HepG2 (cell line): ENCODE data around the gene TFAP2E. TPM values are rescaled to one million over a fixed set of nuclear protein-coding genes. Genes with fewer than 3 reads are reported as not detected.

Experiments
- CBX1 ChIP-seq: IDR thresholded peaks from one replicate; pipeline ENCODE4 v1.6.1; 2016; ENCODE audit warnings: antibody characterized with exemption, low read depth
- HNRNPUL1 ChIP-seq: fragments of 200-400 bp; formaldehyde crosslinking; IDR thresholded peaks from 2 replicates; pipeline ENCODE4 v1.6.1; 2017; ENCODE audit warnings: low read depth, mild to moderate bottlenecking, low read length, moderate library complexity
- HOXA5 ChIP-seq: sonication (generic); formaldehyde crosslinking; IDR thresholded peaks from 2 replicates; pipeline ENCODE4 v1.4.0; 2020; ENCODE audit warnings: missing genetic modification reagents
- KMT2A ChIP-seq: sonication (generic); formaldehyde crosslinking; IDR thresholded peaks from 2 replicates; pipeline ENCODE4 v1.4.0; 2020; ENCODE audit warnings: missing genetic modification reagents
- MAF1 ChIP-seq: sonication (generic); formaldehyde crosslinking; IDR thresholded peaks from 2 replicates; pipeline ENCODE4 v1.5.0; 2020; ENCODE audit warnings: missing genetic modification reagents, borderline replicate concordance
- PAWR ChIP-seq: sonication (generic); formaldehyde crosslinking; IDR thresholded peaks from 2 replicates; pipeline ENCODE4 v1.4.0; 2020; ENCODE audit warnings: missing genetic modification reagents, mild to moderate bottlenecking, borderline replicate concordance
- U2AF2 ChIP-seq: fragments of 200-400 bp; formaldehyde crosslinking; IDR thresholded peaks from 2 replicates; pipeline ENCODE4 v1.6.1; 2017; ENCODE audit warnings: low read depth, mild to moderate bottlenecking, low read length
- YEATS4 ChIP-seq: sonication (generic); formaldehyde crosslinking; IDR thresholded peaks from 2 replicates; pipeline ENCODE4 v1.4.0; 2020; ENCODE audit warnings: missing genetic modification reagents, borderline replicate concordance
- ZC3H13 ChIP-seq: sonication (generic); formaldehyde crosslinking; IDR thresholded peaks from 2 replicates; pipeline ENCODE4 v1.8.1; 2023; ENCODE audit warnings: mild to moderate bottlenecking, missing genetic modification reagents, moderate library complexity
- ZFP37 ChIP-seq: sonication (generic); formaldehyde crosslinking; IDR thresholded peaks from 2 replicates; pipeline ENCODE4 v1.4.0; 2020; ENCODE audit warnings: missing genetic modification reagents, borderline replicate concordance
- ZNF232 ChIP-seq: sonication (generic); formaldehyde crosslinking; IDR thresholded peaks from 2 replicates; pipeline ENCODE4 v1.4.0; 2020; ENCODE audit warnings: missing genetic modification reagents, borderline replicate concordance
- ZNF468 ChIP-seq: sonication (generic); formaldehyde crosslinking; IDR thresholded peaks from 2 replicates; pipeline ENCODE4 v1.8.0; 2022; ENCODE audit warnings: mild to moderate bottlenecking, moderate library complexity, missing genetic modification reagents
- ZNF619 ChIP-seq: sonication (generic); formaldehyde crosslinking; IDR thresholded peaks from 2 replicates; pipeline ENCODE4 v1.4.0; 2020; ENCODE audit warnings: mild to moderate bottlenecking, missing genetic modification reagents
- ZNF891 ChIP-seq: sonication (generic); formaldehyde crosslinking; IDR thresholded peaks from 2 replicates; pipeline ENCODE4 v1.5.0; 2020; ENCODE audit warnings: mild to moderate bottlenecking, missing genetic modification reagents
- polyA plus RNA-seq, 8 experiments: library from polyadenylated mRNA; depleted of rRNA in 3 of 8; stranded (reverse) in 7 of 8; unstranded in 1 of 8; fragments of >200 nt; fragmentation: Illumina TruSeq in 4 of 8; extraction: Trizol in 4 of 8; gene quantifications; 2 replicates each; pipeline versions ENCODE4 v1.2.1 to v1.2.3, GENCODE V29; 2011 to 2016; ENCODE audit warnings: low read depth in 4 of 8, missing spikeins in 1 of 8, mixed read lengths in 1 of 8; ENCODE audit not compliant: insufficient read depth in 1 of 8
- total RNA-seq, 5 experiments: library from RNA; depleted of rRNA; stranded (reverse); fragments of >200 nt; fragmentation: Illumina TruSeq; extraction: Trizol; gene quantifications; 2 replicates each; pipeline ENCODE4 v1.2.3, GENCODE V29; 2016; ENCODE audit warnings: low read depth in 1 of 5
- TF ChIP-seq, protein P1 (sequence below): sonication (generic); formaldehyde crosslinking; IDR thresholded peaks from 2 replicates; pipeline ENCODE4 v1.4.0; 2020; ENCODE audit warnings: missing genetic modification reagents
- TF ChIP-seq, protein P2 (sequence below): sonication (generic); formaldehyde crosslinking; IDR thresholded peaks from 2 replicates; pipeline ENCODE4 v1.4.0; 2020; ENCODE audit warnings: missing genetic modification reagents, borderline replicate concordance
- TF ChIP-seq, protein P3 (sequence below): sonication (generic); formaldehyde crosslinking; IDR thresholded peaks from 2 replicates; pipeline ENCODE4 v1.4.0; 2020; ENCODE audit warnings: missing genetic modification reagents
- TF ChIP-seq, protein P4 (sequence below): sonication (generic); formaldehyde crosslinking; IDR thresholded peaks from 2 replicates; pipeline ENCODE4 v1.4.0; 2020; ENCODE audit warnings: mild to moderate bottlenecking, missing genetic modification reagents, borderline replicate concordance

TFAP2E gene
- total and polyA plus RNA-seq, 2 of the 13 experiments (the other 11 are each of a cell fraction or from before 2014, with no cell fraction given) = 0.31 to 0.41 TPM

DNA sequence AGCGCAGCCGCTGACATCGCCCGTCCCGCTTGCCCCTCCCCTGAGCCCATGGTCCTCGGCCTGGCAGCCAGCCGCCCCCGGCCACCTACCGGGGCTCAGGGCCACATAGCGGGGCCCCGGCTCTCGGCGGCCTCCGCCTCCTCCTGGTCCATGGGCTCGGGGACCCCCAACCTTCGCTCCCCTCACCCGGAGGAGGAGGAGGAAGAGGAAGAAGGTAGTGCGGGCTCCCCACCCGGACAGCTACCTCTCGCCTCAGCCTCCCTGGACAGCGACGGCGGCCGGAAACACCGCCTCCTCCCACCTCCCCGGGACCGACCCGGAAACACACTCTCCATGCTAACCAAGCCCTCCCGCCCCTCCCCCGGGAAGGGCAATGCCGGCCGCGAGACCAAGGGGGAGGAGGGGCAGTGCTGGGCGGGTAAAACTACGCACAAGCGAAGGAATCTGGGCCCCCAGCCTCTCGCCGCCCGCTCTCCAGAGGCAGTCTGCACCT is 15.9 kb upstream of the TFAP2E start, which contains the start of gene KIAA0319L (continued):
- TF ChIP-seq ZNF891 (CRISPR knock-in tag) (peak; percentile 45; the same call in 1 of the 2 replicates), ZNF232 (CRISPR knock-in tag) (0 out of 2 replicates have a peak, but pooled peaks have one; percentile 16), ZFP37 (no peak), ZNF619 (CRISPR knock-in tag) (no peak), KMT2A (no peak), U2AF2 (no peak), YEATS4 (CRISPR knock-in tag) (peak; percentile 79; the same call in 1 of the 2 replicates), ZC3H13 (CRISPR knock-in tag) (no peak), ZNF468 (no peak), CBX1 (no peak), HNRNPUL1 (0 out of 2 replicates have a peak, but pooled peaks have one; percentile 5), MAF1 (no peak), HOXA5 (CRISPR knock-in tag) (no peak), PAWR (CRISPR knock-in tag) (no peak)
- TF ChIP-seq, protein P1, sequence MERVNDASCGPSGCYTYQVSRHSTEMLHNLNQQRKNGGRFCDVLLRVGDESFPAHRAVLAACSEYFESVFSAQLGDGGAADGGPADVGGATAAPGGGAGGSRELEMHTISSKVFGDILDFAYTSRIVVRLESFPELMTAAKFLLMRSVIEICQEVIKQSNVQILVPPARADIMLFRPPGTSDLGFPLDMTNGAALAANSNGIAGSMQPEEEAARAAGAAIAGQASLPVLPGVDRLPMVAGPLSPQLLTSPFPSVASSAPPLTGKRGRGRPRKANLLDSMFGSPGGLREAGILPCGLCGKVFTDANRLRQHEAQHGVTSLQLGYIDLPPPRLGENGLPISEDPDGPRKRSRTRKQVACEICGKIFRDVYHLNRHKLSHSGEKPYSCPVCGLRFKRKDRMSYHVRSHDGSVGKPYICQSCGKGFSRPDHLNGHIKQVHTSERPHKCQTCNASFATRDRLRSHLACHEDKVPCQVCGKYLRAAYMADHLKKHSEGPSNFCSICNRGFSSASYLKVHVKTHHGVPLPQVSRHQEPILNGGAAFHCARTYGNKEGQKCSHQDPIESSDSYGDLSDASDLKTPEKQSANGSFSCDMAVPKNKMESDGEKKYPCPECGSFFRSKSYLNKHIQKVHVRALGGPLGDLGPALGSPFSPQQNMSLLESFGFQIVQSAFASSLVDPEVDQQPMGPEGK = peak; percentile 92
- TF ChIP-seq, protein P2, sequence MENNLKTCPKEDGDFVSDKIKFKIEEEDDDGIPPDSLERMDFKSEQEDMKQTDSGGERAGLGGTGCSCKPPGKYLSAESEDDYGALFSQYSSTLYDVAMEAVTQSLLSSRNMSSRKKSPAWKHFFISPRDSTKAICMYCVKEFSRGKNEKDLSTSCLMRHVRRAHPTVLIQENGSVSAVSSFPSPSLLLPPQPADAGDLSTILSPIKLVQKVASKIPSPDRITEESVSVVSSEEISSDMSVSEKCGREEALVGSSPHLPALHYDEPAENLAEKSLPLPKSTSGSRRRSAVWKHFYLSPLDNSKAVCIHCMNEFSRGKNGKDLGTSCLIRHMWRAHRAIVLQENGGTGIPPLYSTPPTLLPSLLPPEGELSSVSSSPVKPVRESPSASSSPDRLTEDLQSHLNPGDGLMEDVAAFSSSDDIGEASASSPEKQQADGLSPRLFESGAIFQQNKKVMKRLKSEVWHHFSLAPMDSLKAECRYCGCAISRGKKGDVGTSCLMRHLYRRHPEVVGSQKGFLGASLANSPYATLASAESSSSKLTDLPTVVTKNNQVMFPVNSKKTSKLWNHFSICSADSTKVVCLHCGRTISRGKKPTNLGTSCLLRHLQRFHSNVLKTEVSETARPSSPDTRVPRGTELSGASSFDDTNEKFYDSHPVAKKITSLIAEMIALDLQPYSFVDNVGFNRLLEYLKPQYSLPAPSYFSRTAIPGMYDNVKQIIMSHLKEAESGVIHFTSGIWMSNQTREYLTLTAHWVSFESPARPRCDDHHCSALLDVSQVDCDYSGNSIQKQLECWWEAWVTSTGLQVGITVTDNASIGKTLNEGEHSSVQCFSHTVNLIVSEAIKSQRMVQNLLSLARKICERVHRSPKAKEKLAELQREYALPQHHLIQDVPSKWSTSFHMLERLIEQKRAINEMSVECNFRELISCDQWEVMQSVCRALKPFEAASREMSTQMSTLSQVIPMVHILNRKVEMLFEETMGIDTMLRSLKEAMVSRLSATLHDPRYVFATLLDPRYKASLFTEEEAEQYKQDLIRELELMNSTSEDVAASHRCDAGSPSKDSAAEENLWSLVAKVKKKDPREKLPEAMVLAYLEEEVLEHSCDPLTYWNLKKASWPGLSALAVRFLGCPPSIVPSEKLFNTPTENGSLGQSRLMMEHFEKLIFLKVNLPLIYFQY = peak; percentile 39; the same call in 1 of the 2 replicates
- TF ChIP-seq, protein P3, sequence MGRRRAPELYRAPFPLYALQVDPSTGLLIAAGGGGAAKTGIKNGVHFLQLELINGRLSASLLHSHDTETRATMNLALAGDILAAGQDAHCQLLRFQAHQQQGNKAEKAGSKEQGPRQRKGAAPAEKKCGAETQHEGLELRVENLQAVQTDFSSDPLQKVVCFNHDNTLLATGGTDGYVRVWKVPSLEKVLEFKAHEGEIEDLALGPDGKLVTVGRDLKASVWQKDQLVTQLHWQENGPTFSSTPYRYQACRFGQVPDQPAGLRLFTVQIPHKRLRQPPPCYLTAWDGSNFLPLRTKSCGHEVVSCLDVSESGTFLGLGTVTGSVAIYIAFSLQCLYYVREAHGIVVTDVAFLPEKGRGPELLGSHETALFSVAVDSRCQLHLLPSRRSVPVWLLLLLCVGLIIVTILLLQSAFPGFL = no peak
- TF ChIP-seq, protein P4, sequence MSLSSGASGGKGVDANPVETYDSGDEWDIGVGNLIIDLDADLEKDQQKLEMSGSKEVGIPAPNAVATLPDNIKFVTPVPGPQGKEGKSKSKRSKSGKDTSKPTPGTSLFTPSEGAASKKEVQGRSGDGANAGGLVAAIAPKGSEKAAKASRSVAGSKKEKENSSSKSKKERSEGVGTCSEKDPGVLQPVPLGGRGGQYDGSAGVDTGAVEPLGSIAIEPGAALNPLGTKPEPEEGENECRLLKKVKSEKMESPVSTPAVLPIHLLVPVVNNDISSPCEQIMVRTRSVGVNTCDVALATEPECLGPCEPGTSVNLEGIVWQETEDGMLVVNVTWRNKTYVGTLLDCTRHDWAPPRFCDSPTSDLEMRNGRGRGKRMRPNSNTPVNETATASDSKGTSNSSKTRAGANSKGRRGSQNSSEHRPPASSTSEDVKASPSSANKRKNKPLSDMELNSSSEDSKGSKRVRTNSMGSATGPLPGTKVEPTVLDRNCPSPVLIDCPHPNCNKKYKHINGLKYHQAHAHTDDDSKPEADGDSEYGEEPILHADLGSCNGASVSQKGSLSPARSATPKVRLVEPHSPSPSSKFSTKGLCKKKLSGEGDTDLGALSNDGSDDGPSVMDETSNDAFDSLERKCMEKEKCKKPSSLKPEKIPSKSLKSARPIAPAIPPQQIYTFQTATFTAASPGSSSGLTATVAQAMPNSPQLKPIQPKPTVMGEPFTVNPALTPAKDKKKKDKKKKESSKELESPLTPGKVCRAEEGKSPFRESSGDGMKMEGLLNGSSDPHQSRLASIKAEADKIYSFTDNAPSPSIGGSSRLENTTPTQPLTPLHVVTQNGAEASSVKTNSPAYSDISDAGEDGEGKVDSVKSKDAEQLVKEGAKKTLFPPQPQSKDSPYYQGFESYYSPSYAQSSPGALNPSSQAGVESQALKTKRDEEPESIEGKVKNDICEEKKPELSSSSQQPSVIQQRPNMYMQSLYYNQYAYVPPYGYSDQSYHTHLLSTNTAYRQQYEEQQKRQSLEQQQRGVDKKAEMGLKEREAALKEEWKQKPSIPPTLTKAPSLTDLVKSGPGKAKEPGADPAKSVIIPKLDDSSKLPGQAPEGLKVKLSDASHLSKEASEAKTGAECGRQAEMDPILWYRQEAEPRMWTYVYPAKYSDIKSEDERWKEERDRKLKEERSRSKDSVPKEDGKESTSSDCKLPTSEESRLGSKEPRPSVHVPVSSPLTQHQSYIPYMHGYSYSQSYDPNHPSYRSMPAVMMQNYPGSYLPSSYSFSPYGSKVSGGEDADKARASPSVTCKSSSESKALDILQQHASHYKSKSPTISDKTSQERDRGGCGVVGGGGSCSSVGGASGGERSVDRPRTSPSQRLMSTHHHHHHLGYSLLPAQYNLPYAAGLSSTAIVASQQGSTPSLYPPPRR (CRISPR knock-in tag) = peak; percentile 27; the same call in 1 of the 2 replicates
